D341Med (cell line): Measurements from ENCODE around the gene SLC12A1.
A peak's percentile ranks its signal among the peaks of the same experiment; 100 is the strongest.
"Not testable (repeated sequence)": the region's sequence is repeated elsewhere in the genome, so short reads cannot be mapped to it uniquely, and the experiment has no call there.

Source experiments
- DNase-seq: peaks from one replicate; pipeline ENCODE4 v3.0.0; 2012; ENCODE audit warnings: low spot score

SLC12A1 gene

GRCh38 chr15:48309740-48310139, 103.6 kb downstream of the SLC12A1 start:
- DNase-seq: no peak

GRCh38 chr15:48313216-48313615, 107.1 kb downstream of the SLC12A1 start:
- DNase-seq: no peak

- no peak for DNase-seq
Observed at GRCh38 chr15:48315041-48315440, 108.9 kb downstream of the SLC12A1 start.

DNA sequence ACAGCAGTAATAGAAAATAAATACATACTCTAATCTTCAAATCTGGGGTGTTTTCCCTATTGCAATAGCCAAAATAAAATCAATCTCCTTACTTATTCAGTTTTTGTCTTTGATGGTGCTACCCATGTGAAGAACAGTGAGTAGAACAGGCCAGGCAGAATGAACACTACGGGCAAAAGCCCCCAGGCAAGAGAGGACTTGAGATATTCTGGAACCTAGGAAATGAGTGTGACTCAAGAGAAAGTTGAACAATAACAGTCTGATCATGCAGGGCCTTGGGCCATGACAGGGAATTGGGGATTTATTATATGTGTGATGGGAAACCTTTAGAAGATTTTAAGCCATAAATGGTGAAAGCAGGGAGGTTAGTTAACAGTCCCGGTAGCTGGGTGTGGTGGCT, 111.1 kb downstream of the SLC12A1 start:
- no peak for DNase-seq

DNA sequence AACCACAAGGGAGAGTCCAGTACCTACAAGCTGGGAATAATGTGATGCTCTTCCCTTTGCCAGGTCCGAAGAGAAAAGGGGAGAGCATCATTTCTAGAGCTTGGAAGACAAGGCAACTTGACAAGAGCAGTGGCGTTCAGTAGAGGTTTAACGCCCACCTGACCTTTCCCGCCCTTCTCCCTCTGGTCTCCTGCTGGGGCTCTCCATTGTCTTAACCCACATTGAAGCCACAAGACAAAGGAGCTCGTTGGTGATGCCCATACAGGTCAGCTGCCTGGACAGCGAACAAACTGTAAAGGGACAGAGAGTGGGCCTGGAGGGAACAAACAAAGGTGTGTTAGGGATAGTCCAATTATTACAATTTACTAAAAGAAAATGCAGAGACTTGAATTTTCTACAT, 112.0 kb downstream of the SLC12A1 start:
- DNase-seq: no peak

GRCh38 chr15:48323294-48323693, 117.2 kb downstream of the SLC12A1 start:
- DNase-seq: no peak

DNA sequence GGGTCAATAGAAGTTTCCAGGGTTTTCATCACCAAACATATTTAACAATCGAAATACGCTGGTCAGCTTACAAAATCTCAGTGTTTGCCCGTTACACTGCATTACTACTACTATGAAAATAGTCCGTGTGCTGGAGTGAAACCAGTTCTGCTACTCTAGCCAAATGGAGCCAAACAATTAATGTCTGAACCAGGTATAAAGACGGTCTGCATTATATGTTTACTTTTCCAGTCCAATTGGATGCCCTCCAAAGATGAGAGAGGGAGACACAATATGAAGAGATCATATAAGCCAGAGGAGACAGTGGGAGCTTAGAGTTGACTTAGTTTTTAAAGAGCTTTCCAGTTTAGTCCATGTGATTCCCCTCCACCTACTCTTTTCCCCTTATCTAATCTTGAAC, 118.8 kb downstream of the SLC12A1 start:
- DNase-seq: no peak

- DNase-seq: no peak
Observed at GRCh38 chr15:48325400-48325799, 119.3 kb downstream of the SLC12A1 start.

GRCh38 chr15:48326180-48326579, 120.1 kb downstream of the SLC12A1 start:
- DNase-seq: not testable (repeated sequence)

DNA sequence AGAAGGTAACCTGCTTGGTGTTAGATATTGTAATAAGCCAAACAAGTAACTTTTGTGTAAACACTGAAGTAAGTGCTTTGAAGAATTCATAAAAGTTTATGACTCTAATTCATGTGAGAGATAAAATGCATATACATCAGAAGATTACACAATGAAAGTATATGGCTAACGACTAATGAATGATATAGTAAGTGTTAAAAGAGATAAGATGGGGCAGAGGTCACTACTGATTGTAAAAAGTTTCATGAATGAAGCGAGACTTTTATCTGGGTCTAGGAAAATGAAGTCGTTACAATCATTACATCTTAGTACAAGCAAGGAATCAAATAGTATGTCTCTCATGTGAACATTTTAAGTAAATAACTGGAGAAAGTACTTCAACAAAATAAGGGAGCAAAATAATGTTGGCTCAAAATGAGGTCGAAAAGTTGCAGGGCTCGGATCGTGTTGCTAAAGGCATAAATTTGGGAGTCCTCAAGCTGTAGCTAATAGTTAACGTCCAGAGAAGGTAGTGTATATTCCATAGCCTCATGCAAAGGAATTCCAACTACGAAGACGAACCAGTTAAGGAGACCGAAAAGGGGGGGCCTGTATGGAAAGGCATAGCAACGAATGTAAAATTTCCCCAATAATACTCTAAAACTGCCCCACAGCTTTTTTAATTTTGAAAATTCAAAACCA, 124.1 kb downstream of the SLC12A1 start:
- no peak for DNase-seq

DNA sequence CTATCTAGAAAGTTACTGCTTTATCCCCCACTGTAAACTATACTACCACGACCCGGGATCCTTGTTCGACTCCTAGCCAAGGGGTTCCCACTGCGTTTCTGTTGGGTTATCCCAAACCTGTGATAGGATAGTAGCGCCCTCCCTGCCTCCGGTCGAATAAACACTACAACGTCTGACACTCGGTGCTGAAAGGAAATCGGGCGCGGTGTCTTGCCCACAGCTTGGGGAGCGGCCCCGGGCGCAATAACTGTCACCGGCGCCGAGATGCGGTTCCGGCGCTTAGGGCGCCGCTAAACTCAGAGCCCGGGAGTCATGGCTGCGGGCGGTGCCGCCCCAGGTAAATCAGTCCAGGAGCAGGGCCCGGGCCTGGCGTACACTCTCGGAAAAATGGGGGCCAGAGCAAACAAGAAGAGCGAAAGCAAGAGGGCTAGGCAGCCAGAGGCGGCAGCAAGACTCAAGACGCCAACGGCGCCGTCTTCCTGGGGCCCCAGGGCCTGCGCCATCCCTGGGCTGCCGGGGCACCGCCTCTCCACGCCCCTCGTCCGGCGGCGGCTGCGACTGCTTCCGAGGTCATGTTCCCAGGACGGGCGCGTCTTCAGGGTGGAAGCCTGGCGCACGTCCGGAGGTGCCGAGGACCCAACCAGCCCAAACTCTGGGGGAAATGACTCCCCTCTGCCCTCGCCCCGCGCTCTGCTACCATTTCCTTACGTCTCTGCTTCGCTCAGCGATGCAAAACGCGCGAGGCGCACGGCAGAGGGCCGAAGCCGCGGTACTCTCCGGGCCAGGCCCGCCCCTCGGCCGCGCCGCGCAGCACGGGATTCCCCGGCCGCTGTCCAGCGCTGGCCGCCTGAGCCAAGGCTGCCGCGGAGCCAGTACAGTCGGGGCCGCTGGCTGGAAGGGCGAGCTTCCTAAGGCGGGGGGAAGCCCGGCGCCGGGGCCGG, 125.0 kb downstream of the SLC12A1 start, which contains the start of gene DUT:
Gene DUT, plus strand, starts transcription at position 575 of the 941 bp plus-strand sequence. Its CDS starts 87 bp downstream, at position 662.
- peak; percentile 87 for DNase-seq

DNA sequence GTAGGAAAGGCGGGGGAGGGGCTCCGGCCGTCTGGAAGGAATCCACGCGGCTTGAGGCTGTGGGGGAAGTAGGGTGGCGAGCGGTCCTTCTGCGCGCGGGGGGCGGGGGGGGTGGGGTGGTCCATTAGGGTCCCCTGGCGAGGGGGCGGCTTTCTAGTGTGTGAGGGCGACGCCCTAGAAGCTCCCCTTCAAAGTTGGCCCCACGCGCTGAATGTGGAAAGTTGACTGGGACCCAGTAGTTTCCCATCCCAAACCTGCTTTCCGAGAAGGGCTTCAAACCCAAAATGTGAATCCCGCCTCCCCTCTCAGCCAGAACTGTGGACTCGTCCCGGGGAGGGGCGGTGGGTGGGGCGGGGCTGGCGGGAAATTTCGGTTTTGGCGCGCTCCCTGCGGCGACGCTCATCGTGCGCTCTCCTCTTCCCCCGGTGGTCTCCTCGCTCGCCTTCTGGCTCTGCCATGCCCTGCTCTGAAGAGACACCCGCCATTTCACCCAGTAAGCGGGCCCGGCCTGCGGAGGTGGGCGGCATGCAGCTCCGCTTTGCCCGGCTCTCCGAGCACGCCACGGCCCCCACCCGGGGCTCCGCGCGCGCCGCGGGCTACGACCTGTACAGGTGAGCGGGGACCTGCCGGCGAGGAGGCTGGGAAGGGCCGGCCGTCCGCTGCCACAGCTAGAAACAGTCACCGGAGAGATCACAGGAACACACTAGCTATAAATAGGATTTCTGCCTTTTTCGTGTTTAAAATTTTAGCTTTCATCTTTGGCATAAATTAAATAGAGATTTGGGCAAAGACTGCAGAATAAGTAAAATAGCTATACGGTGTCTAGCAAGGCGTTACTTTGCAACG, 125.9 kb downstream of the SLC12A1 start:
- DNase-seq: peak; percentile 91

DNA sequence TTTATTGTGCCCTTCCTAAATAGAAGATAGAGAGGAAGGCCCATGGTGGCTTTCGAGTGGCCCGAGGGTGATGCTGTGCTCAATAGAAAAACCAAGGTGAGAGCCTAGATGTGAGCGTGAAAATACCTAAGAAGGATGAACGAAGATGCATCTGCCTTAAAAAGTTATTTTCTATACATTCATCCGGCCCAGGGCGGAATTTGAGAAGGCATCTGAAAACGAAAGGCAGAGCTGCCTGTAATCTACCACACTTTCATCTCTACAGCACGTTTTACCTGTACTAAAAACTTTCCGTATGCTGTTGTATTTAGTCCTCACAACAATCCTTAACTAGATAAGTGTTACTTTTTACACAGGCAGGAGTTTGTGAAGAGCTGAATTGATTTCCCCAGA, 126.5 kb downstream of the SLC12A1 start:
- DNase-seq: no peak

- DNase-seq: no peak
Observed at GRCh38 chr15:48333540-48333939, 127.4 kb downstream of the SLC12A1 start.

DNA sequence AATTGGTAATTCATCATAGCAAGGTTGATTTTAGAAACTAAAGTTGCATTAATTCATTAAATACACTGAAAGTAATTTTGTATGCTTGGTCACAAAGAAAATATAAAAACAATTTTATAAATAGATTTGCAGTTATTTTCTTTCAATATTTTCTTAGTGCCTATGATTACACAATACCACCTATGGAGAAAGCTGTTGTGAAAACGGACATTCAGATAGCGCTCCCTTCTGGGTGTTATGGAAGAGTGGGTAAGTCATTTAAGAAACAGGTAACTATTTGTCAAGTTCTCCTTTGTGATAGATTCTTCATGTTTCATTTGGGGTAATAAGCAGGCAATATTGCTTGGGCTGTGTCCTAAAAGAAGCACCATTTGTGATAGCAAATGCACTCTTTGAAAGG, 128.2 kb downstream of the SLC12A1 start:
- DNase-seq: no peak

- DNase-seq: peak; percentile 55
Observed at GRCh38 chr15:48336940-48337339, 130.8 kb downstream of the SLC12A1 start.

DNA sequence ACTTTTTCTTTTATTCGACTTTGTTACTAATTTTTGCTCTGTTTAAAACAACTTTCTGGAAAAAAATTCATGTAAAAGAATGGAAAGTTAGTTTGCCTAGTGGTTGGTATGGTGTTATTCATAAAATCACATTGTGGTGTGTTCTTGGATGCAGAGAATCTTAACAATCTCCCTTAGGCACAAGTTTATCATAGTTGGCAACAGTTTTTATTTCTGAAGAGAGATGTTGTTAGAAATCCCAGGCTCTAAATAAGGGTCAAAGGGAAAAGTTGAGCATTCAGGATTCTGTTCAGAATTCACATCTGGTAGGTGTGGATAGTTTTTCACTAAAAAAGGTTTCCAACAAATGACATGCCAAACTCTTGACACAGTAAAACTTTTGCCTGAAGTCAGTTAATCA, 131.5 kb downstream of the SLC12A1 start:
- no peak for DNase-seq

- DNase-seq: no peak
Observed at GRCh38 chr15:48340111-48340510, 134.0 kb downstream of the SLC12A1 start.

DNA sequence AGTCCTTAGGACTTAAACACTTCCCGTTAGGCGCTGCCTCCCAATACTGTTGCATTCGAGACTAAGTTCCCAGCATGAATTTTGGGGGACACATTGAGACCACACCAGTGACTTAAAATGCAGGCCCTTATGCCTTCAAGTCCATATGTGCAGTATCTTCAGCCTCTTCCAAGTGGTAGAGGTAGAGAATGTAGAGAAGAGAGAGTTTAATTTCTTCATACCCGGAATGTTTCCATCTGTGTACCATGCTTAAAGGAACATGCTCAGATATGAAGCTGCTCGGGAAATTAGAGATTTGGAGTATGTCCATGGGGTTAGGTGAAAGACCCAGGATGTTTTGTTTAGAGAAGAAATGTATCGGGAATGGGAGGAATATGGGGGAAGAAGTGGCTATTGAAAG, 137.8 kb downstream of the SLC12A1 start:
- DNase-seq: no peak

GRCh38 chr15:48345516-48345915, 139.4 kb downstream of the SLC12A1 start:
- DNase-seq: no peak

GRCh38 chr15:48352474-48353072, 146.5 kb downstream of the SLC12A1 start:
- peak; percentile 71 for DNase-seq
